Gastroesophageal sphincter (tissue), 4 donors: ENCODE results near the gene RSPH9. TPM values are rescaled to one million over a fixed set of nuclear protein-coding genes. Genes with fewer than 3 reads are reported as not detected.
"Not testable (repeated sequence)": the region's sequence is repeated elsewhere in the genome, so short reads cannot be mapped to it uniquely, and the experiment has no call there.

Source experiments
- ATAC-seq: fragments of 150-250 bp; one replicate; pipeline ENCODE4 v1.9.1; 2016; ENCODE audit warnings: mild to moderate bottlenecking, moderate library complexity
- H3K27ac ChIP-seq, 4 donors: fragments of 200-600 bp; sonication (generic) in 3 of 4; 1 replicate in 3 of 4; 2 replicates in 1 of 4; pipeline ENCODE4 v1.5.1; 2016 to 2019
- H3K27me3 ChIP-seq: fragments of 200-600 bp; sonication (generic); one replicate; pipeline ENCODE4 v1.5.1; 2019
- H3K36me3 ChIP-seq, 2 donors: fragments of 200-600 bp; sonication (generic); one replicate each; pipeline ENCODE4 v1.5.1; 2019; ENCODE audit warnings: control low read depth in 1 of 2
- H3K4me1 ChIP-seq, 3 donors: fragments of 200-600 bp; sonication (generic); 1 replicate in 2 of 3; 2 replicates in 1 of 3; pipeline ENCODE4 v1.5.1; 2016 to 2019; ENCODE audit warnings: control low read depth in 2 of 3
- H3K4me3 ChIP-seq, 2 donors: fragments of 200-600 bp; sonication (generic); one replicate each; pipeline ENCODE4 v1.5.1; 2019; ENCODE audit warnings: mild to moderate bottlenecking in 1 of 2, moderate library complexity in 1 of 2
- H3K9me3 ChIP-seq, 3 donors: fragments of 200-600 bp; sonication (generic); one replicate each; pipeline ENCODE4 v1.5.1; 2017 to 2019; ENCODE audit warnings: control low read depth in 2 of 3
- CTCF ChIP-seq, 4 experiments: fragments of 200-600 bp in 2 of 4; fragments of 450-650 bp in 2 of 4; sonication (generic) in 1 of 4; IDR thresholded peaks; one replicate each; pipeline ENCODE4 v1.5.1; 2017 to 2019; ENCODE audit warnings: antibody characterized with exemption in 4 of 4, mild to moderate bottlenecking in 2 of 4, moderate library complexity in 2 of 4
- EP300 ChIP-seq: sonication (generic); formaldehyde crosslinking; IDR thresholded peaks from one replicate; pipeline ENCODE4 v1.6.1; 2017; ENCODE audit warnings: antibody characterized with exemption, mild to moderate bottlenecking
- POLR2A ChIP-seq, 2 donors: fragments of 450-650 bp; IDR thresholded peaks; one replicate each; pipeline ENCODE4 v1.6.1; 2017; ENCODE audit warnings: antibody characterized with exemption in 2 of 2, mild to moderate bottlenecking in 2 of 2, moderate library complexity in 1 of 2
- POLR2AphosphoS5 ChIP-seq: sonication (generic); formaldehyde crosslinking; IDR thresholded peaks from one replicate; pipeline ENCODE4 v1.6.1; 2017; ENCODE audit warnings: antibody characterized with exemption
- WGBS, 2 donors: methylation state at CpG; one replicate each; pipeline ENCODE4 v1.1.5; 2018; ENCODE audit warnings: low coverage in 1 of 2; 5-methylcytosine and 5-hydroxymethylcytosine counted together
- total RNA-seq, 4 donors: library from RNA; depleted of rRNA; stranded (reverse); fragments of >200 nt; gene quantifications; one replicate each; pipeline ENCODE4 v1.1.0, GENCODE V29; 2016

Gene RSPH9
- total RNA-seq, 4 donors from 2014 or later, result 0.16 TPM; not detected in 3

- H3K27ac ChIP-seq, result peak overlapping the region; percentile 88 to 99 (median 97)
- no peaks in the 10 kb centered on the region for H3K27me3 ChIP-seq
- peak; percentile 88 for ATAC-seq
- TF ChIP-seq EP300, result no peak
- peak; percentile 47 to 54 for TF ChIP-seq POLR2A (IDR thresholded peaks at IDR 0.05)
- TF ChIP-seq POLR2AphosphoS5, result peak; percentile 80
- TF ChIP-seq CTCF (IDR thresholded peaks at IDR 0.05), result no peak
- H3K4me3 ChIP-seq, result peak overlapping the region; percentile 73 to 99
- peaks cover 0 to 44% (median 12%) of the 10 kb centered on the region in 3 donors for H3K4me1 ChIP-seq
- WGBS, 2 donors, result 0 to 1% methylated on average over 1 to 15 of the region's 41 CpGs
- H3K9me3 ChIP-seq, result no peaks in the 10 kb centered on the region
- peaks cover 0 to 15% of the 10 kb centered on the region in 2 donors for H3K36me3 ChIP-seq
Measured at GRCh38 chr6:43629505-43630300, 15.1 kb upstream of the RSPH9 start.

DNA sequence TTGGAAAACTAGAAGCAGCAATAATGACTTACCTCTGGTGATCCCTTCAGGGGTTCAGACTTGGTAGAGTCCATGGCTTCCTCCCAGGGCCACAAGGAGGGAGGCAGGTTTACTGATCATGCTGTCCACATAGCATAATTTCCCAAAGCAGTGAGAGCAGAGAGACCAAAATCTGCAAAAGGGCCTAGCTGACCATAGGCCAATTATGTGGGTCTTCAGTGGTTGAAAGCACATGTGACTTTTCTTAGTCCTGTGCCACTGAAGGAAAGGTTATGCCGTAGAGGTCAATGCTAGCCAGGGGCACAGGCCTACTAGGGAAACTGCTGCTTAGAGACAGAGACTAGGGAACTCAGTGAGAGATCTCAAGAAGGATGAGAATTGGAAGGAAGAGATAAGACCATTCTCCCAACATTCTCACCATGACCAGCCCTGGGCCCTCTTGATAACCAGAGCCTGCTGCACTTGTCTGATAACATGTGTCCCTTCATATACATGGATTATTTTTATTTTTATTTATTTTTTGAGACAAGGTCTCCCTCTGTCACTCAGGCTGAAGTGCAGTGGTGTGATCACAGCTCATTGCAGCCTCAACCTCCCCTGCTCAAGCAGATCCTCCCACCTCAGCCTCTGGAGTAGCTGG lies 13.7 kb upstream of the RSPH9 start:
- TF ChIP-seq POLR2A (IDR thresholded peaks at IDR 0.05), result no peak
- TF ChIP-seq POLR2AphosphoS5, result no peak
- no peak for TF ChIP-seq CTCF (IDR thresholded peaks at IDR 0.05)
- TF ChIP-seq EP300, result no peak
- no peak for ATAC-seq
- H3K4me3 ChIP-seq, result no peak overlapping the region
- H3K27me3 ChIP-seq, result no peaks in the 10 kb centered on the region
- WGBS, 2 donors, result 100% methylated on average over 1 of the region's 1 CpG
- peak overlapping the region in 3 of 4 donors; percentile 45 to 99 (median 97) for H3K27ac ChIP-seq
- H3K4me1 ChIP-seq, result peaks cover 0 to 44% (median 12%) of the 10 kb centered on the region in 3 donors
- no peaks in the 10 kb centered on the region for H3K9me3 ChIP-seq
- H3K36me3 ChIP-seq, result peaks cover 0 to under 1% of the 10 kb centered on the region in 2 donors

GRCh38 chr6:43633002-43633401 lies 11.8 kb upstream of the RSPH9 start:
- Histone ChIP-seq H3K4me1 (peaks cover 0 to 44% (median 16%) of the 10 kb centered on the region in 3 donors), H3K36me3 (peaks cover 0 to 13% of the 10 kb centered on the region in 2 donors)
- not testable (repeated sequence) for H3K4me3 ChIP-seq, ATAC-seq, H3K27ac ChIP-seq, H3K9me3 ChIP-seq, H3K27me3 ChIP-seq
- 82 to 89% methylated on average over 3 to 7 of the region's 7 CpGs for WGBS, 2 donors

DNA sequence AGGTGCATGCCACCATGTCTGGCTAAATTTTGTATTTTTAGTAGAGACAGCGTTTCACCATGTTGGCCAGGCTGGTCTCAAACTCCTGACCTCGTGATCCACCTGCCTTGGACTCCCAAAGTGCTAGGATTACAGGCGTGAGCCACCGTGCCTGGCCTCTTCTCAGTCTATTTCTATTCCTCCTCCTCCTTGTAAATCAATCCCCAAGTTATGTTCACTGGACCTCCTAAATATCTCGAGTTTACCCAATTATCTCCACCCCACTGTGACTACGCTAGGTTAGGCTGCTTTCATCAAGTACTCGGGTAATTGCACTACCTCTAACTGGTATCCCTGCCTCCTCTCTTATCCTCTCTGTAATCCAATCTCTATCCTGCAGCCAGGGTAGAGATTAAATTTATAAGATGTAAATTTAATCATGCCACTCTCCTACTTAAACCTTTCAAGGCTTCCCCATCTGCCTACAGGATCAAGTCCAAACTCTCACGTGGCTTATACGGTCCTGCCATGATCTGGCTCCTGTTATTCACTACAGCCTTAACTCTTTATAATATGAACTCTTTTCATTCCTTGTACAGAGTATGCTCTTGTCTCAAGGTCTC lies 10.0 kb upstream of the RSPH9 start:
- Histone ChIP-seq H3K4me3 (no peak overlapping the region), H3K27ac (peak overlapping the region in 2 of 4 donors; percentile 88 to 92), H3K27me3 (no peaks in the 10 kb centered on the region), H3K4me1 (peaks cover 0 to 53% (median 27%) of the 10 kb centered on the region in 3 donors), H3K9me3 (no peaks in the 10 kb centered on the region), H3K36me3 (peaks cover 0 to 29% of the 10 kb centered on the region in 2 donors)
- no peak for TF ChIP-seq POLR2A (IDR thresholded peaks at IDR 0.05)
- no peak for TF ChIP-seq POLR2AphosphoS5
- no peak for TF ChIP-seq EP300
- no peak for TF ChIP-seq CTCF (IDR thresholded peaks at IDR 0.05)
- ATAC-seq, result no peak
- WGBS, 2 donors, result 67 to 73% methylated on average over 8 to 9 of the region's 9 CpGs
